GM21360 (cell line): Measurements from ENCODE around the gene LRRC32.

Experiments used
- ATAC-seq: cut with Tn5 transposase; IDR thresholded peaks from one replicate; pipeline ENCODE4 v1.9.1; 2021; ENCODE audit warnings: mild to moderate bottlenecking, moderate library complexity; ENCODE audit not compliant: unreplicated experiment

The LRRC32 gene

GRCh38 chr11:76699451-76700091 is 29.0 kb upstream of the LRRC32 start:
- no peak for ATAC-seq

DNA sequence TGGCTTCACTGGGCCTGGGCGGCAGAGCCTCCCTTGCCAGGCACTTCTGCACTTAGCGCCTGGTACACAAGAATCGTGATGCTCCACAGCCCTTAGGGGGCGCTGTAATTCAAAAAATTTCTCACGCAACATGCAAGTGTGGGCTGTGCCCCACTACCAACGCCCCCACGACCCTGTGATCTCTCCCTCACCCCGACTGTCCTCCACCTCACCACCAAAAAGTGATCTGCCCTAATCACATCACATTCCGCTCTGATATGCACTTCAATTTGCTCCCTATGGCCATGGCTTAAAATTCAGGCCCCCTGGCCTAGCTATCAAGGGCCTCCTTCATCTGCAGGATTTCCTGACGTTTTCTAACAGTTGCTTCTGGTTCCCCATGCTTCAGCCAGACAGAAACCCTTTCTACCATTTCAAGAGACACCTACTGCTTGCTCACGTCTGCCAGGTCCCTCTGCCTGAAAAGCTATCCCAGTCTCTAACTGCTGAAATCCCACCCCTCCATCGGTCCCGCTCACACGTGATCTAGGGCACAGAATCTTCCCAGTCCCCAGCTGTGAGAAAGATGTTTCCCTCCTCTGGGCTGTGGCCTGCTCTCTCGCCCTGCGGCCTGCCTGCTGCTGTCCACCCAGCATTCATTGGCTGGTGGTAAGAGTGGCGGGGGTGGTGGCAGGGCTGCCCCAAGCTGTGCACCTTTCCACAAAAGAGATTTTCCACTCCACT is 27.9 kb upstream of the LRRC32 start:
- ATAC-seq = no peak

GRCh38 chr11:76696756-76697155 is 26.2 kb upstream of the LRRC32 start:
- ATAC-seq = no peak

DNA sequence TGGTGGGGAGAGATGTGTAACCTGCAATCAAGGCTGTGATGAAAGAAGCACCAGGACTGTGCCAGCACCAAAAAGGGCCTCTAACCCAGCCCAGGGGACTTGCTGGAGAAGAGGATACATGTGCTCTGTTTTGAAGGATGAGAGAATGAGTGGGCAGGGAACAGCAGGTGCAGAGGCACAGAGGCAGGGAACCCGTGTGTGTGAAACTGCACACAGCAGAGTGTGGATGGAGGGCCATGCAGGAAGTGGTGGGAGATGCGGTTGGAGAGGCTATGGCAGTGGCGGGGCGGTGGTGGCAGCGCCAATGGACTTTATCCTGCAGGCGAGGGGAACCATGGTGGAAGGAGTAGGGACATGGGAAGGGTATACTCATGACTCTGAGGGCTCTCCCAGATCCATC is 25.2 kb upstream of the LRRC32 start:
- ATAC-seq = no peak

GRCh38 chr11:76695133-76695532 is 24.6 kb upstream of the LRRC32 start:
- ATAC-seq = no peak

- ATAC-seq = no peak
Measured at GRCh38 chr11:76694664-76695063, 24.1 kb upstream of the LRRC32 start.

GRCh38 chr11:76693806-76694205 is 23.3 kb upstream of the LRRC32 start:
- ATAC-seq = no peak

DNA sequence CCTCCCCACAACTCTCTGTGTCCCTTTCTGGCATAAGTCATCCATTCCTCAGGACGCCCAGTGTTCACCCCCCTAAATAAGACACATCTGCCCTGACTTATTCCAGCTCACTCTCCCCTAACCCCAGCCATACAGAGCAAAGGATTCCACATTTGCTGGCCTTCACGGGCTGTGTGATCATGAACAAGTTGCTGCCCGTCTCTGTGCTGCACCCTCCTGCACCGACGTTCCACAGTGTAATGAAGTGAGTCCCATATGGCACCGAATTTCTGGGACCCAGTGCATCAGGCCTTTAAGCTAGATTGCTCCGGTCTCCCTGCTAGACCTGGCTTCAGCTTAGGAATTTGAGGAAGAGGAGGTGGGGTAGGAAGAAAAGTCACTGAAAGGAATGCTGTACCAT is 22.4 kb upstream of the LRRC32 start:
- no peak for ATAC-seq

DNA sequence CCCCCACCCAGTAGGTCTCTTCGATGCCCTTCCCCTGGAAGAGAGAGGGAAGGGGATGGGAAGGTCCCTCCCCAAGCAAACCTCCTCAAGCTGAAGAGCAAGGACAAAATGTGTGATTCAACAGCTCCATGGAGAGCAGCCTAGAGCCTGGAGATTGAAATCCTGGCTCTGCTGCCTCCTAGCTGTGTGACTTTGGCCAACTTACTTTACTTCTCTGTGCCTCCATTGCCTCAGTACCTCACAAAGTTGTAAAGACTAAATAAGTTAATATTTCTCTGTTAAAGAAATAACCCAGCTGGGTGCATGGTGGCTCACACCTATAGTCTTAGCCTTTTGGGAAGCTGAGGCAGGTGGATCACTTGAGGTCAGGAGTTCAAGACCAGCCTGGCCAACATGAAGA is 21.1 kb upstream of the LRRC32 start:
- ATAC-seq = no peak

DNA sequence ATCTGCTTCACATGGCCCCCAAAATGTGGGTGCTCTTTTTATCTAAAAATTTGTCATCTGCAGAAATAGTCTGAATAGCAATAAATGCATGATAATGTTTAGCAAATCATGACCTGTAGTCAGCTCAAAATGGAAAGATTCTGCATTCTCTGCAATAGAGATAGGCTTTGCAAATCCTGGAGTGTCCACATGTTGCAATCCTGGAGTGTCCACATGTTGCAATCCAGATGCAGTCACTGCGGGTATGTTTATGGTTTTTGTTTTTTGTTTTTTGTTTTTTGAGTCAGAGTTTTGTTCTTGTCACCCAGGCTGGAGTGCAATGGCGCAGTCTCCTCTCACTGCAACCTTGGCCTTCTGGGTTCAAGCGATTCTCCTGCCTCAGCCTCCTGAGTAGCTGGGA is 20.2 kb upstream of the LRRC32 start:
- no peak for ATAC-seq

DNA sequence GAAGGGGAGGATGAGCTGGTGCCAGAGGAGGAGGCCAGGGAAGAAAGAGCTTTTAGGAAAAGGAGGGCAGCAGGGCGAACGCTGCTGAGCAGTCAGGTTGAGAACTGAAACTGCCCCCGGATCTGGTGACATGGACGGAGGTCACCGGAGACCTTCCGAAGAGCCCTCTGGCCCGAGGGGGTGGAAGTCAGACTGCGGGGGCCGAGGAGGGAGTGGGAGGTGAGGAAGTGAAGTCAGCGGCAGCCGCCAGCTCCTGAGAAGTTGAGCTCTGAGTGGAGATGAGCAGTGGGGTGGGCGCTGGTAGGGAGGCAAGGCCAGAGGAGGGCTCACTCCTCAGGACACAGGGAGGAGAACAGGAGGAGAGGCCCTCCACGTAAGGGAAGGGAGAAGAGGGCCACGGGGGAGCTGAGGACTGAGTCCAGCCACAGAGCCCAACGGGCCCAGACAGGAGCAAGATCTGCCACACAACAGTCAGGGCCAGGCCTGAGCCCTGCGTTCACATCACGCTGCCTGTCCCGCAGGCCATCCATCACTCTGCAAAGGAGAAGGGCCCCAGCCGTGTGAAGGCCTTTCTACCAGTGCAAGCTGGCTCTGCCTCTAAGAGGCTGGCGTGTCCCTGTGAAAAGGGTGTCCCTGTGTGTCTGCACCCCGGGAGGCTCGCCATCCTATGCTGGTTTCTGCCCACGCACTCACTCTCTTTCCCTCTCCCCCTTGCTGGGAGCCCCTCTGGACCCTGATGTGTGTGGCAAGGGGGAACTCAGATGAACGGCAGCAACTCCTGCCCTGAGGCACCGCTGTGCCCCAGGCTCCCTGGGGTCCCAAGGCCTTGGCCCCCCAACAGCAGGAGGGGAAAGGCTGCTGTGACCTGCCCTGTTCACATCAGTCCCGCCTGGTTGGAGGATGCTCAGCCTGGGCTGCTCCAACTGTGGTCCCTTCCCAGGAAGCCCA is 19.0 kb upstream of the LRRC32 start:
- no peak for ATAC-seq

DNA sequence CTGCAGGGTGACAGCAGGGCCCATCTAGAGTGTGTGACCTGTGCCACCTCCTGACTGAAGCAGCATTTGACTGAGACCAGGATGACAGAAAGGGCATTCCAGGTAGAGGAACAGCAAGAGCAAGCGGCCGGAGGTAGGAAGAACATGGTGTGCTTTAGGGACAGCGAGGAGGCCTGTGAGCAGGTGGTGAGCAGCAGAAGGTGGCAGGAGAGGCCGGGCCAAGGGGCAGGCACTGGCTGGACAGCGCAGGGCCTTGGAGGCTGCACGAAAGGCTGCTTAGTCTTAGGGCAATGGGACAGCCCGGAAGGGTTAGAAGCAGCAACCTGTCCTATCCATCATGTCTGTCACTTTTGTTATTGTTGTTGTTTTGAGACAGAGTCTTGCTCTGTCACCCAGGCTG is 17.6 kb upstream of the LRRC32 start:
- ATAC-seq = no peak

- ATAC-seq = no peak
Measured at GRCh38 chr11:76686261-76687079, 15.9 kb upstream of the LRRC32 start.

- no peak for ATAC-seq
Measured at GRCh38 chr11:76685831-76686230, 15.3 kb upstream of the LRRC32 start.

DNA sequence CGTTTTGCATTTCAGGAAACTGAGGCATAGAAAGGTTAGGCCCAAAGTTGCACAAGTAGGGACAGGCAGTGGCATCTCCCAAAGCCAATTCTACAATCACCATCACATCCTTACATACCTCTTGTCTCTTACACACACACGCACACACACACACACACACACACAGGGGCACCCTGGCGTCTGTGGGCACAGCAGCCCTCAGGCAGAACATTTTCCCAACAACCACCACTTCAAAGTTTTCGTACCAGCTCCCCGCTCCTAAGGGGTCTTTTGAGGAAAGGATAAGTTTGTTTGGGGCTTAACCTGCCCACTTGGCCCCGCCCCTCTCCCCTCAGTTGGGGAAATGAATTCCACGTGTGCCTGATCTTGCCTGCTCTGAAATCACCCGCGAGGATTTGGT is 14.7 kb upstream of the LRRC32 start:
- no peak for ATAC-seq

GRCh38 chr11:76684516-76684915 is 14.0 kb upstream of the LRRC32 start:
- no peak for ATAC-seq

DNA sequence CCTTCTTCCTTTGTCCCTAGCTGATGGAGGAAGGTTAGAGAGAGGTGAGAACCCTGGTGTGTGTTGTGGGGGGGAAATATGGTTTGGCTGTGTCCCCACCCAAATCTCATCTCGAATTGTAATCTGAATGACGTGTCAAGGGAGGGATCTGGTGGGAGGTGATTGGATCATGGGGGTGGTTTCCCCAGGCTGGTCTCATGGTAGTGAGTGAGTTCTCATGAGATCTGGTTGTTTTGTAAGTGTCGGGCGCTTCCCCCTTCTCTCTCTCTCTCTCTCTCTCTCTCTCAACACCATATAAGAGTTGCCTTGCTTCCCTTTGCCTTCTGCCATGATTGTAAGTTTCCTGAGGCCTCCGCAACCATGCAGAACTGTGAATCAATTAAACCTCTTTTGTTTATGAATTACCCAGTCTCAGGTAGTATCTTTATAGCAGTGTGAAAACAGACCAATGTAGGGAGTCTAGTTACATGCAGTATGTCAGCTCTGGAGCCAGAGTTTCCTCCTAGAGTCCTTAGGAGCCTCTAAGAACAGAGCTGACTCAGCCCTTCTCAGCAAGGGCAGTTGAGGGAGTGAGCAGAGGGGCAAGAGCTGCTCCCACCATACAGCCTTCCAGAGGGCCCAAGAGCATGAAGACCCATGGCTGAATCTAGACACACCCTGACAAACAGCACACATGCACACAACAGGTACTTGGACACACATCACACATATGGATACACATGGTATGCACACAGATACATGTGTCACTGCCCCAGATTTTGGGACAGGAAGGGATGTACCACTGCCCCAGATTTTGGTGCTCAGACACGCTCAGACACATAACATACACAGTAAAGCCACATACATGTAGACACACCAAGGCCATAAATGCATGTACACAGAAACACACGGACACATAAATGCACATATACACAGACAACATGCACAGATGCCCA is 12.9 kb upstream of the LRRC32 start:
- no peak for ATAC-seq

- no peak for ATAC-seq
Measured at GRCh38 chr11:76682684-76683083, 12.1 kb upstream of the LRRC32 start.

- no peak for ATAC-seq
Measured at GRCh38 chr11:76682106-76682505, 11.6 kb upstream of the LRRC32 start.
